PC-9 (cell line): ENCODE data around the gene KRTAP5-6. TPM values are rescaled to one million over a fixed set of nuclear protein-coding genes. Genes with fewer than 3 reads are reported as not detected.

Experiments
- BruUV-seq: library from RNA; stranded (reverse); fragments of 400-500 nt; replicated peaks from 2 replicates; lab custom pipeline; 2021; lab: Mats Ljungman, UMichigan
- CTCF ChIA-PET: fragments of 300-600 bp; sonication (Branson Sonifier 250); formaldehyde crosslinking; loops from one replicate; lab custom pipeline; 2022; ENCODE audit warnings: antibody characterized with exemption; lab: Charles Lee
- POLR2A ChIA-PET: fragments of 300-600 bp; sonication (Branson Sonifier 250); formaldehyde crosslinking; loops from one replicate; lab custom pipeline; 2022; ENCODE audit warnings: antibody characterized with exemption; ENCODE audit not compliant: unreplicated experiment; lab: Charles Lee
- DNase-seq, 2 experiments: peaks; one replicate each; pipeline versions ENCODE4 v3.0.0 to v3.0.0-alpha.2; 2015 to 2022; ENCODE audit warnings: mixed read lengths in 1 of 2
- H2AFZ ChIP-seq: fragments of 200-600 bp; sonication (generic); 2 replicates; pipeline ENCODE4 v1.8.1; 2017; ENCODE audit warnings: antibody characterized with exemption
- H3F3A ChIP-seq: fragments of 200-600 bp; sonication (generic); 2 replicates; pipeline ENCODE4 v1.8.1; 2017; ENCODE audit warnings: antibody characterized with exemption, mild to moderate bottlenecking, low read depth; ENCODE audit not compliant: insufficient read depth
- H3K27ac ChIP-seq: fragments of 200-600 bp; sonication (generic); 2 replicates; pipeline ENCODE4 v1.6.1; 2016; ENCODE audit warnings: mixed run types
- H3K27me3 ChIP-seq: fragments of 200-600 bp; sonication (generic); 2 replicates; pipeline ENCODE4 v1.6.1; 2016; ENCODE audit warnings: low read depth, mixed run types; ENCODE audit not compliant: insufficient read depth
- H3K36me3 ChIP-seq: fragments of 200-600 bp; sonication (generic); 2 replicates; pipeline ENCODE4 v1.6.1; 2016; ENCODE audit warnings: low read depth, mixed run types
- H3K4me1 ChIP-seq: fragments of 200-600 bp; sonication (generic); replicated peaks from 2 replicates; pipeline ENCODE4 v1.6.1; 2016; ENCODE audit warnings: mixed run types; ENCODE audit not compliant: insufficient read depth
- H3K4me2 ChIP-seq: fragments of 200-600 bp; sonication (generic); 2 replicates; pipeline ENCODE4 v1.6.1; 2017; ENCODE audit warnings: mixed run types
- H3K4me3 ChIP-seq: fragments of 200-600 bp; sonication (generic); 2 replicates; pipeline ENCODE4 v1.6.1; 2016; ENCODE audit warnings: mixed run types
- H3K79me2 ChIP-seq: fragments of 200-600 bp; sonication (generic); 2 replicates; pipeline ENCODE4 v1.6.1; 2017; ENCODE audit warnings: low read depth, mixed run types
- H3K9me2 ChIP-seq: fragments of 200-600 bp; sonication (generic); 2 replicates; pipeline ENCODE4 v1.8.1; 2017; ENCODE audit warnings: mild to moderate bottlenecking; ENCODE audit not compliant: insufficient read depth
- H3K9me3 ChIP-seq: fragments of 200-600 bp; sonication (generic); 2 replicates; pipeline ENCODE4 v1.8.1; 2016; ENCODE audit warnings: low read depth; ENCODE audit not compliant: insufficient read depth
- H4K20me1 ChIP-seq: fragments of 200-600 bp; sonication (generic); 2 replicates; pipeline ENCODE4 v1.8.1; 2017; ENCODE audit not compliant: insufficient read depth
- EZH2 ChIP-seq: fragments of 200-600 bp; sonication (generic); IDR thresholded peaks from 2 replicates; pipeline ENCODE4 v1.8.0; 2017; ENCODE audit warnings: antibody characterized with exemption, low read depth
- intact Hi-C: fragments of 100-400 bp; cut with micrococcal nuclease; formaldehyde crosslinking; loops from one replicate; pipeline ENCODE4 v1.10.0; 2022; ENCODE audit not compliant: unreplicated experiment
- total RNA-seq: library from RNA; stranded (reverse); gene quantifications from 2 replicates; pipeline ENCODE4 v1.2.3, GENCODE V29; 2021
- TF ChIP-seq, protein P1 (sequence below): fragments of 200-600 bp; sonication (generic); conservative IDR thresholded peaks from 2 replicates; pipeline ENCODE4 v1.6.1; 2017; ENCODE audit warnings: mixed run types, antibody characterized with exemption, mild to moderate bottlenecking, moderate library complexity

Gene KRTAP5-6
- total RNA-seq, 1 experiment from 2014 or later, result not detected

DNA sequence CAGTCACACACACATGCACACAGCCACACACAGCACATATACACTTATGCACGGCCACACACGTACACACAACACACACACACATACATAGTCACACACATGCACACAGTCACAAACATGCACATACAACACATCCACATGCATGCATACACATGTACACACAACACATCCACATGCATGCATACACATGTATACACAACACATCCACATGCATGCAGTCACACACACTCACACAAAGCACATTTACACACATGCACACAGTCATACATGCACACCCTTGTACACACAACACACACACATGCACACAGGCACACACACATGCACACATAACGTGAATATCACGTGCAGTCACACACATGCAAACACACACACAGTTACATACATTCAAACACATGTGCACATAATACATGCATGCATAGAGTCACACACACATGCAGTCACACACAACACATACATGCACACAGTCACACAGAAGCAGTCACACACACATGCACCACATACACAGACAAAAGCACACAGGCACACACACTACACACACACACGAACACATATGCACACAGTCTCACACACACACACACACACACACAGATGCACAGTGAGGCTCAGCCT lies 34.6 kb downstream of the KRTAP5-6 start:
- POLR2A ChIA-PET, result no interaction called here
- TF ChIP-seq EZH2, result no peak
- TF ChIP-seq, protein P1, sequence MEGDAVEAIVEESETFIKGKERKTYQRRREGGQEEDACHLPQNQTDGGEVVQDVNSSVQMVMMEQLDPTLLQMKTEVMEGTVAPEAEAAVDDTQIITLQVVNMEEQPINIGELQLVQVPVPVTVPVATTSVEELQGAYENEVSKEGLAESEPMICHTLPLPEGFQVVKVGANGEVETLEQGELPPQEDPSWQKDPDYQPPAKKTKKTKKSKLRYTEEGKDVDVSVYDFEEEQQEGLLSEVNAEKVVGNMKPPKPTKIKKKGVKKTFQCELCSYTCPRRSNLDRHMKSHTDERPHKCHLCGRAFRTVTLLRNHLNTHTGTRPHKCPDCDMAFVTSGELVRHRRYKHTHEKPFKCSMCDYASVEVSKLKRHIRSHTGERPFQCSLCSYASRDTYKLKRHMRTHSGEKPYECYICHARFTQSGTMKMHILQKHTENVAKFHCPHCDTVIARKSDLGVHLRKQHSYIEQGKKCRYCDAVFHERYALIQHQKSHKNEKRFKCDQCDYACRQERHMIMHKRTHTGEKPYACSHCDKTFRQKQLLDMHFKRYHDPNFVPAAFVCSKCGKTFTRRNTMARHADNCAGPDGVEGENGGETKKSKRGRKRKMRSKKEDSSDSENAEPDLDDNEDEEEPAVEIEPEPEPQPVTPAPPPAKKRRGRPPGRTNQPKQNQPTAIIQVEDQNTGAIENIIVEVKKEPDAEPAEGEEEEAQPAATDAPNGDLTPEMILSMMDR, result no peak
- no TSS peak for BruUV-seq

DNA sequence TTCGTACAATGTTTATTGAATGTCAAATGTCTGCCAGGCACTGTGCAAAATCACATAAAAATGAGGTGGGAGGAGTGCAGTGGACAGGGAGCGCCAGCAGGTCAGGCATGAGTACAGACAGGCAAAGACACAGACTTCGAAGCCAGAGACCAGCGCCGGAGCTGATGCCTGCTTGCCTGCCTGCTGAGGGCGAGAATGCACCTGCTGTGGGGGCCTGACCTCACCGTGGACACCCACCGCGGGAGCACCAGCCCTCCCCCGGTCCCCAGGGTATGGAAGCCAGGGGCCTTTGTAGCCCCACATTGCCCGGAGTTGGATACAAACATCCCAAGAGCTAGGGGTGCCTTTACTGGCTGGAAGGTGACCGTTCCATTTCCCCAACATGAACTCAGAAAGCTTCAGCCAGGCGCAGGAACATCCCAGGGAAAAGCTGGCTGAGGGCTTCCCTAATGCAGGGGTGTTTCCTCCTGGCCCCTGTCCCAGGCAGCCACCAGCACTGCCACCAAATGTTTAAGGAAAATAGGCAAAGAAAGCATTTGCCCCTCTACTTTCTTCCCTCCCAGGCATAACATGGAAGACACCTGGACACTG lies 35.5 kb downstream of the KRTAP5-6 start:
- no peaks in the 10 kb centered on the region for H3K4me1 ChIP-seq
- no peaks in the 10 kb centered on the region for H4K20me1 ChIP-seq
- H3K9me2 ChIP-seq, result no peaks in the 10 kb centered on the region
- no peaks in the 10 kb centered on the region for H3K79me2 ChIP-seq
- BruUV-seq, result no TSS peak
- H3F3A ChIP-seq, result peaks cover 10% of the 10 kb centered on the region; the same call in 1 of the 2 replicates
- H3K4me2 ChIP-seq, result no peak overlapping the region
- H3K9me3 ChIP-seq, result no peaks in the 10 kb centered on the region
- POLR2A ChIA-PET, result no interaction called here
- no peak overlapping the region for H3K4me3 ChIP-seq
- H3K36me3 ChIP-seq, result no peaks in the 10 kb centered on the region
- CTCF ChIA-PET, result no interaction called here
- H3K27me3 ChIP-seq, result peaks cover 31% of the 10 kb centered on the region; the same call in 1 of the 2 replicates
- H3K27ac ChIP-seq, result no peak overlapping the region
- DNase-seq, result no peak
- TF ChIP-seq, protein P1, result no peak
- TF ChIP-seq EZH2, result no peak
- intact Hi-C loops, result no loop called here
- no peak overlapping the region for H2AFZ ChIP-seq

More for the DNA sequence above, 34.6 kb downstream of the KRTAP5-6 start:
- Histone ChIP-seq H3F3A (peaks cover 10% of the 10 kb centered on the region; the same call in 1 of the 2 replicates), H2AFZ (no peak overlapping the region), H3K9me2 (no peaks in the 10 kb centered on the region), H3K36me3 (no peaks in the 10 kb centered on the region), H4K20me1 (no peaks in the 10 kb centered on the region), H3K9me3 (no peaks in the 10 kb centered on the region), H3K27ac (no peak overlapping the region), H3K4me2 (no peak overlapping the region), H3K4me1 (no peaks in the 10 kb centered on the region), H3K4me3 (no peak overlapping the region), H3K79me2 (no peaks in the 10 kb centered on the region), H3K27me3 (peaks cover 36% of the 10 kb centered on the region; the same call in 1 of the 2 replicates)
- CTCF ChIA-PET, result no interaction called here
- intact Hi-C loops, result no loop called here
- DNase-seq, result no peak

DNA sequence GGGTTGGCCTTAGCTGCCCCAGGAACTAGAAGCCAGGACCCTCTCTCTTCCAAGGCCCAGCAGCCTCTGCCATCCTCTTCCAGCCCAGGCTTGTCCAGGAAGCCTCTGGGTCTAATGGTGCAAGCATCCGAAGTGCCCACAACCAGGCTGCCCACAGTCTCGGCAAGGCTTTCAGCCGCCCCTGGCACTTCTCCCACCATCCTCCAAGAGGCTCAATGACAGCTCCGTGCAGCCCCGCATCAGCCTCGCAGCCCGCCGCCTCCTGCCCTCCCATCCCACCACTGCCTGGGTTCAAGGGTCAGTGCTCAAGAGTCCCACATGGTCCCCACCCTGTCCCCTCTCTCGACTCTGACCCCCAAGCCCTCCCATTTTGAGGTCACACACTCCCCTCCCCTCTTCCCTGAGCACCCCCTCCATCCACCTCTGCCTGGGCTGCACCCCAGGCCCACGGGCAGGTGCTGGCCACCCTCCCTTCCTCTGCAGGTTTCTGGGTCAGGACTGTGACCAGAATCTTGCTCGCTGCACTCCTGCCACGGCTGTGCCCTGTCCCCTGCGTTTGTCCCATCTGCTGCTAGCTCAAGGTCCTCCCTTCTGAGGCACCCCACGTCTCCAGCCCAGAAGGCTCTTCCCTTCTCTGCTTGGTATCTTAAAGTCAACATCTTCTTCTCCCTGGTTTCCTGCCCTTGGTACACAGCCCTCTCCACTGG lies 36.2 kb downstream of the KRTAP5-6 start:
- Histone ChIP-seq H4K20me1 (no peaks in the 10 kb centered on the region), H3K9me2 (no peaks in the 10 kb centered on the region), H3F3A (peaks cover 10% of the 10 kb centered on the region; the same call in 1 of the 2 replicates), H3K9me3 (no peaks in the 10 kb centered on the region), H2AFZ (no peak overlapping the region), H3K79me2 (no peaks in the 10 kb centered on the region), H3K4me1 (no peaks in the 10 kb centered on the region), H3K36me3 (no peaks in the 10 kb centered on the region), H3K27me3 (peaks cover 27% of the 10 kb centered on the region; the same call in 1 of the 2 replicates), H3K4me3 (no peak overlapping the region), H3K4me2 (no peak overlapping the region), H3K27ac (no peak overlapping the region)
- POLR2A ChIA-PET, result no interaction called here
- DNase-seq, result no peak
- BruUV-seq, result no TSS peak
- CTCF ChIA-PET, result no interaction called here
- no peak for TF ChIP-seq EZH2
- TF ChIP-seq, protein P1, result no peak
- intact Hi-C loops, result no loop called here
